ENCODE measurements around the gene MDM1.

MDM1 gene

DNA sequence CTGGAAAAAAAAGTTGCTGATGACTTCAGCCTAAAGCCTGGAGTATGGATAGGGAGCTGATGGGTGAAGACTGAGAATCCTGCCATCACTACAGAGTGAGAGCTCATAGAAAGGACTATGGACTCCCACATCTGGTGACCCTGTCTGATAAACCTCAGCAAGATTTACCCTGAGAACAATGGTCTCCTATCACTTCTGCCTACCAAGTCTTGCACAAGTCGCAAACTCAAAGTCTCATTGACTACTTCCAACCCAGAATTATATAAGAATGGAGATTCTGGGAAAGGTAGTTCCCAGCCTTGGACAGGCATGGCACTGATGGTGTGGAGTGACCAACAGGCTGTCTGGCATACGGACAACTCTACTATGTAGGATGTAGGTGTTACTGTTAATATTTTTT is 9.7 kb upstream of the MDM1 start:
- TF ChIP-seq, protein P1, sequence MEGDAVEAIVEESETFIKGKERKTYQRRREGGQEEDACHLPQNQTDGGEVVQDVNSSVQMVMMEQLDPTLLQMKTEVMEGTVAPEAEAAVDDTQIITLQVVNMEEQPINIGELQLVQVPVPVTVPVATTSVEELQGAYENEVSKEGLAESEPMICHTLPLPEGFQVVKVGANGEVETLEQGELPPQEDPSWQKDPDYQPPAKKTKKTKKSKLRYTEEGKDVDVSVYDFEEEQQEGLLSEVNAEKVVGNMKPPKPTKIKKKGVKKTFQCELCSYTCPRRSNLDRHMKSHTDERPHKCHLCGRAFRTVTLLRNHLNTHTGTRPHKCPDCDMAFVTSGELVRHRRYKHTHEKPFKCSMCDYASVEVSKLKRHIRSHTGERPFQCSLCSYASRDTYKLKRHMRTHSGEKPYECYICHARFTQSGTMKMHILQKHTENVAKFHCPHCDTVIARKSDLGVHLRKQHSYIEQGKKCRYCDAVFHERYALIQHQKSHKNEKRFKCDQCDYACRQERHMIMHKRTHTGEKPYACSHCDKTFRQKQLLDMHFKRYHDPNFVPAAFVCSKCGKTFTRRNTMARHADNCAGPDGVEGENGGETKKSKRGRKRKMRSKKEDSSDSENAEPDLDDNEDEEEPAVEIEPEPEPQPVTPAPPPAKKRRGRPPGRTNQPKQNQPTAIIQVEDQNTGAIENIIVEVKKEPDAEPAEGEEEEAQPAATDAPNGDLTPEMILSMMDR (IDR thresholded peaks at IDR 0.05), result no peak

DNA sequence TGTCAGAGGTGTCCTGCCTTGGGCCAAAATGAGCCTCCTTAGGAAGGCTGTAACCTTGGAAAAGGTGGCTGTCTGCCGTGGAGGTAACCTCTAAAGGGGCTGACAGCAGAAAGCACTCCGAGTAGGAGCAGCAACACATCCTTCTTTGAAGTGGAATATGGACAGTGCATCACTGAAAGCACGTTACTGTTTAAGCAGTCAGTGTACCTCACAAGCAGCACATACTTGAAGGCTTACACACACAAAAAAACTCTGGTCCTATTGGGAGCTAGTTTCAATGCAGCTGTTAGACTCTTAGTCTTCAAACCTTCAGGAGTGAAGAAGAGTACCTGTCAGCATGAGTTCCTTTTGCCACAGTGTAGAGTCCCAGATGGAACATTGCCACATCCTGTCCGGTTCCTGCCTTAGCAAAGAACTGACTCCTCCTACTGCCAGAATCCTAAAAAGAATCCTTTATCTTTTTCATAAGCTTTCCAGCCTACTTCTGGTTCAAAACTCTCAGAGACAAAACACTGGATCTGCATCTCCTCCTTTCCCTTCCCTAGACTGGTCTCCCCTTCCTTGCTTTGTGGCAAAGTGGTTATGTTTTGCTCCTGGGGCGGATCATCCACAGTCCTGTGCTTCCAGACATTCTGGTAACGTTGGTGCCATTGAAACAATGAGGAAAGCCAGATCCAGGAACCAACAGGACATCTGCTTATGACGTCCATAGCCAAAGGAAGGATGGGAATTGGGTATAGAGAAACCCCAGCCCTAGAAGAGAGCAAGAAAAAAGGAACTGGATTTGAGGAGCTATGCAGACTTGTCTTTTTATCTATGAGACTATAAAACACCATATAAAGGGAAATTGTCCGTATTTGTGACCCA is 8.5 kb upstream of the MDM1 start:
- TF ChIP-seq, protein P1 (IDR thresholded peaks at IDR 0.05), result no peak

DNA sequence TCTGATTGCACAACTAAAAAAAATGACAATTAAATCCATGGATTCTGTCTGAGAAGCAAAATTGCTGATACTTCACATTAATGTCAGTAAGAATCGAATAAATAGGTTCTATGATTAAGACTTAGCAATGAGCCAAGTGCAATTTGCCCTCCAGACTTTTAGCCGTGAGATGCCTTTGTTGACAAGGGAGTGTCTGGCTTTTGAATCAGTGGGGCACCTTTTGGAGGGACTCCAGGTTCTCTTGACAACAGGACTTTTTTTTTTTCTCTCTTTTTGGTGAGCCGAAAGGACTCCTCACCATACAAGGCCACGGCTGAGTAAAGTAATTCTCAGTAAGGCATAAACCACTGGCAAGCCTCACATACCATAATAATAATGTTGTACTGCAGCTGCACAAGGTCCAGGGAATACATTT is 4.7 kb upstream of the MDM1 start:
- TF ChIP-seq, protein P1 (IDR thresholded peaks at IDR 0.05), result no peak

DNA sequence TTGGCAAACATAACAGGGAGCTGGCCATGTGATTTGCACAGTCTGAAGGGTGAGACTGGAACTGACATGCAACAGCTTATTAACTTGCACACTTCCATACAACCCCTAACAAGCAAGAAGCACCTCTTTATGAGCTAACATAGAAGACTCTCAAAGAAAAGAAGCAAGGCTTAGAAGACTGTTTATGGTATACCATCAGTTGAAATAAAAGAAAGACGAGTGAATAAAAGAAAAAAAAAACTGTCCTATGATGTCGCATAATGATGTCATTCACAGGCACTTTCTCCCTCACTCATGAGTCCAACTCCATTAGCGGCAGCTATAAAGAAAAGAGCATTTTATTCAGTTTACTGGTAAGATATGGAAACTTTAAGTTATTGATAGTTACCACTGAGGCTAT is 3.3 kb upstream of the MDM1 start:
- TF ChIP-seq, protein P1 (IDR thresholded peaks at IDR 0.05), result no peak

DNA sequence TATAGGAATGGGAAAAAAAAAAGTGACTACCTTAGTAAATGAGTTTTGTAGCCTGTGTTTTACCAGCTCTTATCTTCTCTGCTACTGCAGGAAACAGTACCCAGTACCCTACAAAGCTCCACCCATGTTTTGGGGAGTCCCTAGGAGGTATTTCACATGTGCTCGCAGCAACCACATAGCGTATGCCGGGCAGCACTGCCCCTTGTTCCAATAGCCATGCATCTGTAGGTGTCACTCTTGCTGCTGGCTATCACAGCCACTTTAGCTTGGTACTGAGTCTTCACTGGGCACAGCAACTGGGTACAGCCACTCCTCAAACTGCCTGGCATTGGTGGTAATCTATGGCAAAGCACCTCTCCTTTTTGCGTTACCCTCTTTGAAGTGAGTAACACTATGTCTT is 2.0 kb upstream of the MDM1 start:
- TF ChIP-seq, protein P1 (IDR thresholded peaks at IDR 0.05), result 0 out of 2 replicates have a peak, but pooled peaks have one; percentile 7

DNA sequence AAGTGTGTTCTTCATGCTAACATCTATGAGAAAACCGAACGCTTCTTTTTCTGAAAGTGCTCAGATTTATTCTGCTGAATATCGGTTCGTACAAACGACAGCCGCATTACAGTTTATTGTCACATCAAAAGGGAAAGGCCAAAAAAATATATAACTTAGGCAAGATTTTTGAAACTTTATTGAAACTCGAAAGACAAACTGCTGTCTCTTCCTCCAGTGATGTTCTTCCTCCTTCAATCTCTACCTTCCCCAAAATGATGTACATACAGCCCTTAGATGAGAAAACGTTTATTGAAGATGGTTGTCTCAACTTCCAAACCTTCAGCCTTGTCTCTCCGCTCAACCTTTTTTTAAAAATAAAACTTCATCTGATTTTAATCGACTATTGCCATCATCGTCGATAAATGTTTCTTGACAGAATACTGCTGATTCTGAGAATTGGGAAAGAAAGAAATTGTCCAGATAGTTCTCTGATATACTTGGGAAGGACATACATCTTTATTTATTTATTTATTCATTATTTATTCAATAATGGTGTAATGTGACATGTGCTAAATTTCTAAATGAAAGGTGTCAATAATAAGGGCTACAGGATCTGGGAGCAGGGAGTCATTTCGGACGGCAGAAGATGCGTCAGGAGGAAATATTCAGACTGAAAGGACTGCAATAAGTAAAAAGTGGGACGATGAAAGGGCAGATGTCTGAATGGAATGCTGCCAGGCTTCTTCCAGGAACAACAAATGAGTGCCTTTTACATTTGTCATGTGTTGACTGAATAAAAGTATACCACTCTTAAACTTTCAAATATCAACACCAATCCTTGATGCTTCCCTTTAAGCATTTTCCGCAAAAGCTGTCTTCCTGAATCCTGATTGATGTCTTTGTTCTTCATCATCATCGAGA is 817 bp upstream of the MDM1 start:
- TF ChIP-seq, protein P1 (IDR thresholded peaks at IDR 0.05), result no peak

DNA sequence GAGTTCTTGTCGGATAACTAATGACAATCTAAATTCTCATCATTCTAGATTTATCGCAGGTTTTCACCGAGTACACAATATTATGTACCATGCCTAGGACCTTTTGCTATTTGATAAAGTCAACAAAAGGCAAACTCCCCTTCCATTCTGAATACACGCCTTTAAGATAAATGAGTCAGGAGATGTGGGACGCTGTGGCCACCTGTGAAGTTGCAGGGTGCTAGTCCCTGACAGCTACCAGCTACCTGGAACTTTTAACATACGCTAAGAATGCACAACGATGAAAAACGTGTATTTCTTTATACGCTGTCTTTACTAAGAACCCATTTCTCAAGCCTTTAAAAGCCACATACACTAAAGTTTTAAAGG is 678 bp downstream of the MDM1 start:
- TF ChIP-seq, protein P1 (IDR thresholded peaks at IDR 0.05), result no peak
